Fibroblast of lung (primary cell): Measurements from ENCODE around the gene RRH.

Experiments
- CTCF ChIP-seq, 2 donors: IDR thresholded peaks in 1 of 2; conservative IDR thresholded peaks in 1 of 2; 1 replicate in 1 of 2; 2 replicates in 1 of 2; pipeline ENCODE4 v1.5.1; 2011 to 2012; ENCODE audit warnings: low read length in 2 of 2, control low read depth in 1 of 2, inconsistent platforms in 1 of 2, low read depth in 1 of 2, mild to moderate bottlenecking in 1 of 2
- EZH2 ChIP-seq: IDR thresholded peaks from 2 replicates; pipeline ENCODE4 v1.5.1; 2012; ENCODE audit warnings: low read length, control low read depth, mild to moderate bottlenecking; ENCODE audit errors: missing control alignments

- no peak for TF ChIP-seq CTCF (conservative IDR thresholded peaks at IDR 0.05 in 1 of 2, IDR thresholded peaks at IDR 0.05 in 1 of 2; ENCODE audit: low read depth in 1 of 2, low read length in 2 of 2)
- no peak for TF ChIP-seq EZH2
These were observed 6.6 kb upstream of the RRH start for GRCh38 chr4:109821185-109821584.
